Measurements from ENCODE around the gene STAC. TPM values are rescaled to one million over a fixed set of nuclear protein-coding genes. Genes with fewer than 3 reads are reported as not detected.

Gene STAC
- total RNA-seq, 1 experiment from 2014 or later: 2.0 TPM

DNA sequence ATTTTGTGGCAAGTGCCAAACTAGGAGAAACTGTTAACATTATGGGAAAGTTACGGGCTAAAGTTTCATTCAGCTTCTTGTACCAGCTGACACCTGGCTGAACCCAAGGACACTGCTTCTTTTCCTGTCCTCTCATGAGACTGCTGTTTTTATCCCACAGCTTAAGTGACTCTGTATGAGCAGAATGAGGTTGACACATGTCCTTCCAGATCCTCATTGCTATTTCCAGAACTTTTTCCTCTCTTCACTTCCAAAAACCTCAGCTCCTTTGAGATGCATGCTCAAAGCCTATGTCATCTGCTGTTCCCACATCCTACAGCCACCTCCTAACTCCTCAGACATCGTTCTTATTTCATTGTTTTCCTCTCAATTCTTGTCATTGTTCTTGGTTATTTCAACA is 200.4 kb downstream of the STAC start:
- ChIA-PET CTCF (no interaction called here), POLR2A (ENCODE audit: low non-redundant PET) (no interaction called here)
- H3K4me3 ChIP-seq (ENCODE audit: low read depth, low read length, poor library complexity, severe bottlenecking): no peak overlapping the region
- intact Hi-C loops (cut with micrococcal nuclease; ENCODE audit: unreplicated experiment): no loop called here
- no TSS peak for BruUV-seq (replicated peaks)
- no peak for DNase-seq (ENCODE audit: low spot score)
- no peak overlapping the region for H3K27ac ChIP-seq (ENCODE audit: low read depth, low read length, poor library complexity, severe bottlenecking)
- H3K36me3 ChIP-seq (ENCODE audit: insufficient read depth, low read length, poor library complexity, severe bottlenecking): no peaks in the 10 kb centered on the region
- H3K4me1 ChIP-seq (ENCODE audit: insufficient read depth, low read length, poor library complexity, severe bottlenecking): no peaks in the 10 kb centered on the region
- TF ChIP-seq, protein P1, sequence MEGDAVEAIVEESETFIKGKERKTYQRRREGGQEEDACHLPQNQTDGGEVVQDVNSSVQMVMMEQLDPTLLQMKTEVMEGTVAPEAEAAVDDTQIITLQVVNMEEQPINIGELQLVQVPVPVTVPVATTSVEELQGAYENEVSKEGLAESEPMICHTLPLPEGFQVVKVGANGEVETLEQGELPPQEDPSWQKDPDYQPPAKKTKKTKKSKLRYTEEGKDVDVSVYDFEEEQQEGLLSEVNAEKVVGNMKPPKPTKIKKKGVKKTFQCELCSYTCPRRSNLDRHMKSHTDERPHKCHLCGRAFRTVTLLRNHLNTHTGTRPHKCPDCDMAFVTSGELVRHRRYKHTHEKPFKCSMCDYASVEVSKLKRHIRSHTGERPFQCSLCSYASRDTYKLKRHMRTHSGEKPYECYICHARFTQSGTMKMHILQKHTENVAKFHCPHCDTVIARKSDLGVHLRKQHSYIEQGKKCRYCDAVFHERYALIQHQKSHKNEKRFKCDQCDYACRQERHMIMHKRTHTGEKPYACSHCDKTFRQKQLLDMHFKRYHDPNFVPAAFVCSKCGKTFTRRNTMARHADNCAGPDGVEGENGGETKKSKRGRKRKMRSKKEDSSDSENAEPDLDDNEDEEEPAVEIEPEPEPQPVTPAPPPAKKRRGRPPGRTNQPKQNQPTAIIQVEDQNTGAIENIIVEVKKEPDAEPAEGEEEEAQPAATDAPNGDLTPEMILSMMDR (conservative IDR thresholded peaks at IDR 0.05; ENCODE audit: low read depth, low read length): no peak
- no peak for TF ChIP-seq EZH2 (IDR thresholded peaks at IDR 0.05; ENCODE audit: borderline replicate concordance, low read depth, low read length, poor library complexity, severe bottlenecking)
- H3K9me3 ChIP-seq (ENCODE audit: low read depth, low read length, poor library complexity, severe bottlenecking): peaks cover 4% of the 10 kb centered on the region
- no peaks in the 10 kb centered on the region for H3K27me3 ChIP-seq (replicated peaks; ENCODE audit: insufficient read depth, low read depth, low read length, poor library complexity)

DNA sequence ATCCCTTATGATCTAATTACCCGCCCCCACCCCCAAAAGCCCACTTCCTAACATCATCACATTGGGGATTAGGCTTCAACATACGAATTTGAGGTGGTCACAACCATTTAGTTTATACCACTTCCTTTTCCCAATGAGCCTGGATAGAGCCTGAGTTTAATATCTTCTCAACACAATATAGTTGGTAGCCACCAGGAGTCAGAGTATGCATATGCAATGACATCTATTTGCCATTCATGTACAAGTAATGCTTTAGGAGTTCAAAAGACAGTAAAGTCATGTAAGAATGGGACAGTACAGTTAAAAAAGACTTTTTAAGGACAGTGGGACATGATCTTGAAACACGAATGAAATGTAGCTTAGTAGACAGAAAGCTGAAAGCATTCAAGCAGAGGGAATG is 211.7 kb downstream of the STAC start:
- no TSS peak for BruUV-seq (replicated peaks)
- no peaks in the 10 kb centered on the region for H3K27me3 ChIP-seq (replicated peaks; ENCODE audit: insufficient read depth, low read depth, low read length, poor library complexity)
- POLR2A ChIA-PET (ENCODE audit: low non-redundant PET): no interaction called here
- intact Hi-C loops (cut with micrococcal nuclease; ENCODE audit: unreplicated experiment): loop anchor here (5.0 kb wide), 1 partner anchor 105 kb away; no protein-coding TSS in a partner anchor
- no peak overlapping the region for H3K27ac ChIP-seq (ENCODE audit: low read depth, low read length, poor library complexity, severe bottlenecking)
- no peak for DNase-seq (ENCODE audit: low spot score)
- H3K4me1 ChIP-seq (ENCODE audit: insufficient read depth, low read length, poor library complexity, severe bottlenecking): no peaks in the 10 kb centered on the region
- no peaks in the 10 kb centered on the region for H3K36me3 ChIP-seq (ENCODE audit: insufficient read depth, low read length, poor library complexity, severe bottlenecking)
- H3K4me3 ChIP-seq (ENCODE audit: low read depth, low read length, poor library complexity, severe bottlenecking): no peak overlapping the region
- CTCF ChIA-PET: no interaction called here
- no peaks in the 10 kb centered on the region for H3K9me3 ChIP-seq (ENCODE audit: low read depth, low read length, poor library complexity, severe bottlenecking)
- TF ChIP-seq, protein P1 (conservative IDR thresholded peaks at IDR 0.05; ENCODE audit: low read depth, low read length): 0 out of 2 replicates have a peak, but pooled peaks have one; percentile 18
- no peak for TF ChIP-seq EZH2 (IDR thresholded peaks at IDR 0.05; ENCODE audit: borderline replicate concordance, low read depth, low read length, poor library complexity, severe bottlenecking)

- no peak for TF ChIP-seq EZH2 (IDR thresholded peaks at IDR 0.05; ENCODE audit: borderline replicate concordance, low read depth, low read length, poor library complexity, severe bottlenecking)
- TF ChIP-seq, protein P1 (conservative IDR thresholded peaks at IDR 0.05; ENCODE audit: low read depth, low read length): no peak
- intact Hi-C loops (cut with micrococcal nuclease; ENCODE audit: unreplicated experiment): no loop called here
- Histone ChIP-seq H3K36me3 (ENCODE audit: insufficient read depth, low read length, poor library complexity, severe bottlenecking) (no peaks in the 10 kb centered on the region), H3K4me1 (ENCODE audit: insufficient read depth, low read length, poor library complexity, severe bottlenecking) (no peaks in the 10 kb centered on the region), H3K27ac (ENCODE audit: low read depth, low read length, poor library complexity, severe bottlenecking) (no peak overlapping the region), H3K9me3 (ENCODE audit: low read depth, low read length, poor library complexity, severe bottlenecking) (no peaks in the 10 kb centered on the region), H3K27me3 (replicated peaks; ENCODE audit: insufficient read depth, low read depth, low read length, poor library complexity) (no peaks in the 10 kb centered on the region), H3K4me3 (ENCODE audit: low read depth, low read length, poor library complexity, severe bottlenecking) (no peak overlapping the region)
- no peak for DNase-seq (ENCODE audit: low spot score)
- ChIA-PET CTCF (no interaction called here), POLR2A (ENCODE audit: low non-redundant PET) (interaction anchor here (0.7 kb wide), 1 partner anchor 829 kb away, joined by 4 read pairs; no protein-coding TSS in a partner anchor)
- no TSS peak for BruUV-seq (replicated peaks)
These were observed 215.2 kb downstream of the STAC start for GRCh38 chr3:36595511-36595910.

Data from A673 (cell line).